Retinal pigment epithelial cell (primary cell): ENCODE measurements around the gene GRIK5.

ENCODE experiments used
- DNase-seq: peaks from one replicate; pipeline ENCODE4 v3.0.0-alpha.2; 2010; ENCODE audit warnings: low read depth
- H3K4me3 ChIP-seq: 2 replicates; pipeline ENCODE4 v1.5.1; 2011; ENCODE audit warnings: mild to moderate bottlenecking, low read length, control low read depth, moderate library complexity
- CTCF ChIP-seq: conservative IDR thresholded peaks from 2 replicates; pipeline ENCODE4 v1.5.1; 2011; ENCODE audit warnings: low read depth, low read length, control low read depth, inconsistent platforms

The GRIK5 gene

GRCh38 chr19:42068756-42069571 is 1.0 kb downstream of the GRIK5 start:
- H3K4me3 ChIP-seq = peak overlapping the region; percentile 51
- TF ChIP-seq CTCF = no peak
- DNase-seq = no peak

GRCh38 chr19:42068361-42068755 is 1.6 kb downstream of the GRIK5 start:
- TF ChIP-seq CTCF = no peak
- no peak for DNase-seq
- H3K4me3 ChIP-seq = peak overlapping the region; percentile 51

GRCh38 chr19:42067315-42067888 is 2.6 kb downstream of the GRIK5 start:
- no peak overlapping the region for H3K4me3 ChIP-seq
- DNase-seq = no peak
- TF ChIP-seq CTCF = no peak

- no peak for TF ChIP-seq CTCF
- DNase-seq = no peak
- H3K4me3 ChIP-seq = no peak overlapping the region
Observed at GRCh38 chr19:42066075-42066754, 3.8 kb downstream of the GRIK5 start.

- H3K4me3 ChIP-seq = no peak overlapping the region
- DNase-seq = no peak
- no peak for TF ChIP-seq CTCF
Observed at GRCh38 chr19:42065511-42065910, 4.5 kb downstream of the GRIK5 start.

- TF ChIP-seq CTCF = no peak
- no peak for DNase-seq
- no peak overlapping the region for H3K4me3 ChIP-seq
Observed at GRCh38 chr19:42065051-42065450, 5.0 kb downstream of the GRIK5 start.
